ENCODE measurements around the gene ZNF646.

The ZNF646 gene, protein sequence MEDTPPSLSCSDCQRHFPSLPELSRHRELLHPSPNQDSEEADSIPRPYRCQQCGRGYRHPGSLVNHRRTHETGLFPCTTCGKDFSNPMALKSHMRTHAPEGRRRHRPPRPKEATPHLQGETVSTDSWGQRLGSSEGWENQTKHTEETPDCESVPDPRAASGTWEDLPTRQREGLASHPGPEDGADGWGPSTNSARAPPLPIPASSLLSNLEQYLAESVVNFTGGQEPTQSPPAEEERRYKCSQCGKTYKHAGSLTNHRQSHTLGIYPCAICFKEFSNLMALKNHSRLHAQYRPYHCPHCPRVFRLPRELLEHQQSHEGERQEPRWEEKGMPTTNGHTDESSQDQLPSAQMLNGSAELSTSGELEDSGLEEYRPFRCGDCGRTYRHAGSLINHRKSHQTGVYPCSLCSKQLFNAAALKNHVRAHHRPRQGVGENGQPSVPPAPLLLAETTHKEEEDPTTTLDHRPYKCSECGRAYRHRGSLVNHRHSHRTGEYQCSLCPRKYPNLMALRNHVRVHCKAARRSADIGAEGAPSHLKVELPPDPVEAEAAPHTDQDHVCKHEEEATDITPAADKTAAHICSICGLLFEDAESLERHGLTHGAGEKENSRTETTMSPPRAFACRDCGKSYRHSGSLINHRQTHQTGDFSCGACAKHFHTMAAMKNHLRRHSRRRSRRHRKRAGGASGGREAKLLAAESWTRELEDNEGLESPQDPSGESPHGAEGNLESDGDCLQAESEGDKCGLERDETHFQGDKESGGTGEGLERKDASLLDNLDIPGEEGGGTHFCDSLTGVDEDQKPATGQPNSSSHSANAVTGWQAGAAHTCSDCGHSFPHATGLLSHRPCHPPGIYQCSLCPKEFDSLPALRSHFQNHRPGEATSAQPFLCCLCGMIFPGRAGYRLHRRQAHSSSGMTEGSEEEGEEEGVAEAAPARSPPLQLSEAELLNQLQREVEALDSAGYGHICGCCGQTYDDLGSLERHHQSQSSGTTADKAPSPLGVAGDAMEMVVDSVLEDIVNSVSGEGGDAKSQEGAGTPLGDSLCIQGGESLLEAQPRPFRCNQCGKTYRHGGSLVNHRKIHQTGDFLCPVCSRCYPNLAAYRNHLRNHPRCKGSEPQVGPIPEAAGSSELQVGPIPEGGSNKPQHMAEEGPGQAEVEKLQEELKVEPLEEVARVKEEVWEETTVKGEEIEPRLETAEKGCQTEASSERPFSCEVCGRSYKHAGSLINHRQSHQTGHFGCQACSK (N-terminal part only)

DNA sequence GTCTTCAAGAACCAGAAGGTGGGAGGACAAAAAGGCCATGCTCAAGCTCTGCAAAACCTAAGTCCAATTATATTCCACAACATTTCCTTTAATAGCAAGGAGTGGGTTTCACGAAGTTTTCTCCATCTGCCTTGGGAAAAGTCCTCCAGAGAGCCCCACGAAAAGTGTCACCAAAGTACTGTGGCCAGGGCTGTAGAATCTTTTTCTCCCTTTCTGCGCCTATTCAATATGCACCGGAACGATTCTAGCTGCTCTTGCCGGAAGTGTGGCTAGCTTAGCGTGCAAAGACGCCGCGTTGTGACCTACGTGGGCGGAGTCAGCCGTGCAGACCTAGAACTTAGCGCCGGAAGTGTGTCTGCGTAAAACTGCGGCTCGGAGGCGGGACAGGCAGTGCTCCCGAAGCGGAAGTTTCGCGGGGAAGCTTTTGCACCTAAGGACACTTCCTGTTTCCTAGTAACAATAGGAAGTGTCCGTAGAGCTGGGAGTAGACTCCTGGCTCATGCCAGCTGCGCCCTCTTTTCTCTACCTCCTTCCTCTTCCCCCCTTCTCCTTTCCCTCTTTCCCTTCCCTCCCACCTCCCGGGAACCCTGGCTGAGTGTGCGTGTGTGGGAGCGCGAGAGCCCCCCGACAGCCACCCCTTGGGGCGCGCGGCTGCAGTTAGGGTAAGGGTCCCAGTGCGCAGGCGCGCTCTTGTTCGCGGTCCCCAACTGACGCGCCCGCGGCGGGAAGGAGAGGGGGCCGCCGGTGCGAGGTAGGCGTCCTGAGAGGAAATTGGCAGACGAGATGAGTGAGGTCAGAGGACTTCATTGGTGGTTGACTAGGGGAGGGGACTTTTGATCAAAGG, at the start of gene ZNF646, which contains the start of gene ZNF668:
ZNF646 (plus strand) TSS at position 453 of the 844 bp plus-strand sequence. CDS start 1,903 bp downstream, outside the sequence.
ZNF668 (minus strand) TSS at position 271 of the 844 bp plus-strand sequence. CDS start 9,781 bp downstream, outside the sequence.
- DNase-seq (ENCODE audit: low read depth): peak; percentile 99

DNA sequence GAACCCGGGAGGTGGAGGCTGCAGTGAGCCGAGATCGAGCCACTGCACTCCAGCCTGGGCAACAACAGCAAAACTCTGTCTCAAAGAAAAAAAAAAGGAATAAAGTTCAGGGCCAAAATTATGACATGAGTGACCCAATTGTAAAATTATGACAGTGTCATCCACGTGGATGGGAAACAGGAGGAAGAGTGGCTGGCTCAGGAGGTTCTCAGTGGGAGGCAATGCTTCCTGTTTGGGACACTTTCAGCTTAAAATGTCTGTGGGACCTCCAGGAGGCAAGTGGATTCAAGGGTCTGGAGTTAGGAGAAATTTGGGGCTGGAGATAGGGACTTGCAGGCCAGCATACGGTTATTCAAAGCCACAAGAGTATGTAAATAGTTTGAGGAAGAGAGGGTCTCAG, 48.9 kb upstream of the ZNF646 start:
- TF ChIP-seq, protein P1, sequence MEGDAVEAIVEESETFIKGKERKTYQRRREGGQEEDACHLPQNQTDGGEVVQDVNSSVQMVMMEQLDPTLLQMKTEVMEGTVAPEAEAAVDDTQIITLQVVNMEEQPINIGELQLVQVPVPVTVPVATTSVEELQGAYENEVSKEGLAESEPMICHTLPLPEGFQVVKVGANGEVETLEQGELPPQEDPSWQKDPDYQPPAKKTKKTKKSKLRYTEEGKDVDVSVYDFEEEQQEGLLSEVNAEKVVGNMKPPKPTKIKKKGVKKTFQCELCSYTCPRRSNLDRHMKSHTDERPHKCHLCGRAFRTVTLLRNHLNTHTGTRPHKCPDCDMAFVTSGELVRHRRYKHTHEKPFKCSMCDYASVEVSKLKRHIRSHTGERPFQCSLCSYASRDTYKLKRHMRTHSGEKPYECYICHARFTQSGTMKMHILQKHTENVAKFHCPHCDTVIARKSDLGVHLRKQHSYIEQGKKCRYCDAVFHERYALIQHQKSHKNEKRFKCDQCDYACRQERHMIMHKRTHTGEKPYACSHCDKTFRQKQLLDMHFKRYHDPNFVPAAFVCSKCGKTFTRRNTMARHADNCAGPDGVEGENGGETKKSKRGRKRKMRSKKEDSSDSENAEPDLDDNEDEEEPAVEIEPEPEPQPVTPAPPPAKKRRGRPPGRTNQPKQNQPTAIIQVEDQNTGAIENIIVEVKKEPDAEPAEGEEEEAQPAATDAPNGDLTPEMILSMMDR (conservative IDR thresholded peaks at IDR 0.05; ENCODE audit: control insufficient read depth, insufficient read depth, low read depth, low read length): no peak
- no peak overlapping the region for H3K4me3 ChIP-seq (ENCODE audit: control insufficient read depth, low read depth, low read length)
- no peak for DNase-seq (ENCODE audit: low read depth)

More for the DNA sequence above, at the start of gene ZNF646, which contains the start of gene ZNF668:
- peak within 1 kb of the TSS; percentile 98 for H3K4me3 ChIP-seq (ENCODE audit: control insufficient read depth, low read depth, low read length)
- TF ChIP-seq, protein P1 (conservative IDR thresholded peaks at IDR 0.05; ENCODE audit: control insufficient read depth, insufficient read depth, low read depth, low read length): no peak

DNA sequence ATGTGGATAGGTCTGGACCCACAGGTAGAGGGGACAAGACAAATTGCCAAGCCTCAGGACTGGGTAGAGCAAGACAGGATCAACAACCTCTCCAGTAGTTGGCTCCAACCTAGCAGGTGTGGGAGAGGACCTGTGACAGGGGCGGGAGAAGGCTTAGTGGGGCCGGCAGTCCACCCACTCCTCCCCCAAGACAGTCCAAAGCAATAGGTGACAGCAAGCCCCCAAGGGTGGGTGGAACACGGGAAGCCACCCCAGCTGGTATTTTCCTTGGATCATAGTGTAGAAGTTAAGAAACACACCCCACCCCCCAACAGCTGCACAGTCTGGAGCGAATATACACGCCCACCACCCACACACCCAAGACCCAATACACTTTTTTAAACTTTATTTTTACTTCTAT, 45.0 kb upstream of the ZNF646 start:
- no peak overlapping the region for H3K4me3 ChIP-seq (ENCODE audit: control insufficient read depth, low read depth, low read length)
- TF ChIP-seq, protein P1 (conservative IDR thresholded peaks at IDR 0.05; ENCODE audit: control insufficient read depth, insufficient read depth, low read depth, low read length): no peak
- no peak for DNase-seq (ENCODE audit: low read depth)

DNA sequence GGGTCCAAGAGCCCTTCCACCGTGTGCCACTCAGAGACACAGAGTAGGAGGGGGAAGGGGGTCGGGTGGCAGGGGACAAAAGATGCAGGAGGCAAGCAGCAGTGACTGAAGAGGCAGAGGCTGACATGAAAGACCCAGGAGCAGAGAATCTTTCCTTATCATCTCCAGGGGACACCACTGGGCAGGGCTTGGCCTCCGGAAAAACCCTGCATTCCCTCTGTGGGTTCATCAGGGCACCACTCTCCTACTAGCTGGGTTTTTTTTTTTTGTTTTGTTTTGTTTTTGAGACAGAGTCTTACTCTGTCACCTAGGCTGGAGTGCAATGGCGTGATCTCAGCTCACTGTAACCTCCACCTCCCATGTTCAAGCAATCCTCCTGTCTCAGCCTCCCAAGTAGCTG, 42.9 kb upstream of the ZNF646 start:
- TF ChIP-seq, protein P1 (conservative IDR thresholded peaks at IDR 0.05; ENCODE audit: control insufficient read depth, insufficient read depth, low read depth, low read length): no peak
- H3K4me3 ChIP-seq (ENCODE audit: control insufficient read depth, low read depth, low read length): no peak overlapping the region
- DNase-seq (ENCODE audit: low read depth): no peak

DNA sequence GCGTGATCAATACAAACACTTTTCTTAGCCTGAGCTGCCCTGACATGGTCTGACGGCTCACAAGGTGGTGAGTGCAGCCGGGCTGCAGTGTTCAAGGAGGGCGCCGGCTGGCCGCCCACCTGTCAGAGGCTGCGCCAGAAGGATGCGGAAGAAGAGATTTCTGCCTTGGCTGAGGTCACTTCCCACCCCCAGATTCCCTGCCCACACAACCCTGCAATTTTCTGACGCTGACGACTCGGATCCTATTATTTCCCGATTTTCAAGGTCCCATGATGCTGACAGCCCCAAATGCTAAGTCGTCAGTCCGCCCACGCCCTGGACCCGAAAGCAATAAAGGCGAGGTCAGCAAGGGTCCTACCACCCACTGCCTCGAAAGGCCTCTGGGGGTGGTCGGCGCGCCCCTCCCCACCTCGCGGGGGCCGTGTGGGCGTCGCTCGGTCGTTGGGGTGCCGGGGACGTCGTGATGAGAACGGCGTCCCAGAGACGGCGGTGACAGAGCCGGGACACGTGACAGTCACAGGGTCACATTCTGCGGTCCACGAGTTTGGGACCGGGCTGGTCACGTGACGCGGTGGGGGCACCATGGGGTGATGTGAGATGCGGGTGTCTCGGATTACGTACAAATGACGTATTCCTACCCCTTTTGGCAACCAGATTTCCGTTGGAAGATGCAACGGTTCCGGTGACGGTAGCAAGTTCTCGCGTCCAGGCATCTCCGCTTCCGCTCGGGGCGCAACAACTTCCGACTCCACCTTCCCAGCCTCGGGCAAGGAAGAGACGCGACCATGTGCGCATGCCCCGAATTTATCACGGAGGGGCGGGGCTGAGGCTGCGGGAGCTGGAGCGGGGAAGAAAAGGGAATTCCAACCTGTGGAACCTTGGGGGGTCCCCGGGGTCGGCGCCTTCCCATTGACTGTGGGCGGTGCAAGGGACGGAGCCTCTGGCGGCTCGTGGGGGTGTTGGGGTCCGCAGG, 41.2 kb upstream of the ZNF646 start, which contains the start of gene STX4:
STX4 (plus strand) TSS at position 823 of the 973 bp plus-strand sequence. CDS start 248 bp downstream, outside the sequence.
- DNase-seq (ENCODE audit: low read depth): peak; percentile 98
- TF ChIP-seq, protein P1 (conservative IDR thresholded peaks at IDR 0.05; ENCODE audit: control insufficient read depth, insufficient read depth, low read depth, low read length): no peak
- peak within 1 kb of the TSS; percentile 99 for H3K4me3 ChIP-seq (ENCODE audit: control insufficient read depth, low read depth, low read length)
